ENCODE data around the gene SUCNR1. TPM values are rescaled to one million over a fixed set of nuclear protein-coding genes. Genes with fewer than 3 reads are reported as not detected.
A peak's percentile ranks its signal among the peaks of the same experiment; 100 is the strongest.

Gene SUCNR1
- polyA plus RNA-seq (2013), result 0.07 and 0.08 TPM in 2 replicates

- no peaks in the 10 kb centered on the region for H3K9me3 ChIP-seq (ENCODE audit: insufficient read depth, low read depth, low read length)
- H2BK120ac ChIP-seq (ENCODE audit: insufficient read depth, low read length, poor library complexity), result no peak within 1 kb of the TSS
- no peak within 1 kb of the TSS for H3K18ac ChIP-seq (ENCODE audit: low read length)
- H3K4me2 ChIP-seq (ENCODE audit: low read length), result no peak within 1 kb of the TSS
- H2AFZ ChIP-seq (ENCODE audit: insufficient read depth, low read length, poor library complexity), result no peak within 1 kb of the TSS
- no peak within 1 kb of the TSS for H2BK5ac ChIP-seq (ENCODE audit: low read depth, low read length, poor library complexity)
- no peak within 1 kb of the TSS for H3K4ac ChIP-seq (ENCODE audit: low read depth, low read length)
- no peaks in the 10 kb centered on the region for H3K4me1 ChIP-seq (ENCODE audit: control insufficient read depth in 1 of 2, insufficient read depth in 2 of 2, low read length in 2 of 2)
- no peak for DNase-seq
- no peak within 1 kb of the TSS for H2BK12ac ChIP-seq (ENCODE audit: low read length)
- H3K27ac ChIP-seq (ENCODE audit: low read depth, low read length), result no peak within 1 kb of the TSS
- no peaks in the 10 kb centered on the region for H3K27me3 ChIP-seq (ENCODE audit: insufficient read depth, low read length)
- H3K36me3 ChIP-seq (ENCODE audit: control insufficient read depth in 1 of 2, insufficient read depth in 2 of 2, low read length in 2 of 2), result no peaks in the 10 kb centered on the region
- no peak within 1 kb of the TSS for H4K91ac ChIP-seq (ENCODE audit: low read depth, low read length)
- H4K8ac ChIP-seq (ENCODE audit: low read depth, low read length), result no peak within 1 kb of the TSS
- H2AK5ac ChIP-seq (ENCODE audit: low read length), result no peak within 1 kb of the TSS
- no peak within 1 kb of the TSS for H3K9ac ChIP-seq (ENCODE audit: low read length)
- no peak within 1 kb of the TSS for H3K23ac ChIP-seq (ENCODE audit: low read length)
- H3K4me3 ChIP-seq (ENCODE audit: low read depth, low read length), result no peak within 1 kb of the TSS
- no peaks in the 10 kb centered on the region for H3K79me1 ChIP-seq (ENCODE audit: low read length)
- no peak within 1 kb of the TSS for H4K12ac ChIP-seq (ENCODE audit: low read depth, low read length)
- H3K79me2 ChIP-seq (ENCODE audit: control insufficient read depth, insufficient read depth, low read length, poor library complexity), result no peaks in the 10 kb centered on the region
- H3K14ac ChIP-seq (ENCODE audit: low read length), result no peak within 1 kb of the TSS
Measured at GRCh38 chr3:151873398-151873797, at the start of gene SUCNR1. Gene SUCNR1, plus strand, starts transcription at chr3:151873643. Its CDS starts 6,250 bp downstream, at chr3:151879893.

GRCh38 chr3:151827816-151828215, 45.6 kb upstream of the SUCNR1 start:
- DNase-seq, result no peak
- Histone ChIP-seq H3K79me2 (ENCODE audit: control insufficient read depth, insufficient read depth, low read length, poor library complexity) (no peaks in the 10 kb centered on the region), H4K12ac (ENCODE audit: low read depth, low read length) (no peak overlapping the region), H2BK5ac (ENCODE audit: low read depth, low read length, poor library complexity) (no peak overlapping the region), H3K36me3 (ENCODE audit: control insufficient read depth in 1 of 2, insufficient read depth in 2 of 2, low read length in 2 of 2) (no peaks in the 10 kb centered on the region), H3K23ac (ENCODE audit: low read length) (no peak overlapping the region), H3K14ac (ENCODE audit: low read length) (no peak overlapping the region), H3K4me3 (ENCODE audit: low read depth, low read length) (no peak overlapping the region), H3K27ac (ENCODE audit: low read depth, low read length) (no peak overlapping the region), H2AK5ac (ENCODE audit: low read length) (no peak overlapping the region), H3K18ac (ENCODE audit: low read length) (no peak overlapping the region), H3K9ac (ENCODE audit: low read length) (no peak overlapping the region), H3K4me1 (ENCODE audit: control insufficient read depth in 1 of 2, insufficient read depth in 2 of 2, low read length in 2 of 2) (no peaks in the 10 kb centered on the region), H3K9me3 (ENCODE audit: insufficient read depth, low read depth, low read length) (no peaks in the 10 kb centered on the region), H3K79me1 (ENCODE audit: low read length) (no peaks in the 10 kb centered on the region), H2AFZ (ENCODE audit: insufficient read depth, low read length, poor library complexity) (no peak overlapping the region), H3K4ac (ENCODE audit: low read depth, low read length) (no peak overlapping the region), H3K27me3 (ENCODE audit: insufficient read depth, low read length) (no peaks in the 10 kb centered on the region), H4K91ac (ENCODE audit: low read depth, low read length) (no peak overlapping the region), H2BK12ac (ENCODE audit: low read length) (no peak overlapping the region), H4K8ac (ENCODE audit: low read depth, low read length) (no peak overlapping the region), H3K4me2 (ENCODE audit: low read length) (no peak overlapping the region), H2BK120ac (ENCODE audit: insufficient read depth, low read length, poor library complexity) (no peak overlapping the region)
- WGBS (ENCODE audit: extremely low coverage, insufficient coverage, insufficient read length), result no CpG with 5 or more reads among the region's 3 CpGs

GRCh38 chr3:151835751-151836525, 37.5 kb upstream of the SUCNR1 start:
- Histone ChIP-seq H4K91ac (ENCODE audit: low read depth, low read length) (no peak overlapping the region), H2AFZ (ENCODE audit: insufficient read depth, low read length, poor library complexity) (peak overlapping the region; percentile 45), H3K4me2 (ENCODE audit: low read length) (no peak overlapping the region), H3K9ac (ENCODE audit: low read length) (no peak overlapping the region), H3K18ac (ENCODE audit: low read length) (no peak overlapping the region), H3K27me3 (ENCODE audit: insufficient read depth, low read length) (no peaks in the 10 kb centered on the region), H2BK120ac (ENCODE audit: insufficient read depth, low read length, poor library complexity) (peak overlapping the region; percentile 24), H4K12ac (ENCODE audit: low read depth, low read length) (no peak overlapping the region), H3K79me2 (ENCODE audit: control insufficient read depth, insufficient read depth, low read length, poor library complexity) (no peaks in the 10 kb centered on the region), H4K8ac (ENCODE audit: low read depth, low read length) (peak overlapping the region; percentile 43), H3K23ac (ENCODE audit: low read length) (no peak overlapping the region), H3K4me3 (ENCODE audit: low read depth, low read length) (no peak overlapping the region), H2BK12ac (ENCODE audit: low read length) (peak overlapping the region; percentile 89), H3K79me1 (ENCODE audit: low read length) (peaks cover 2% of the 10 kb centered on the region), H3K4ac (ENCODE audit: low read depth, low read length) (no peak overlapping the region), H2AK5ac (ENCODE audit: low read length) (no peak overlapping the region), H3K14ac (ENCODE audit: low read length) (peak overlapping the region; percentile 32), H3K4me1 (ENCODE audit: control insufficient read depth in 1 of 2, insufficient read depth in 2 of 2, low read length in 2 of 2) (peaks cover 2 to 3% of the 10 kb centered on the region in 2 experiments), H2BK5ac (ENCODE audit: low read depth, low read length, poor library complexity) (no peak overlapping the region), H3K27ac (ENCODE audit: low read depth, low read length) (no peak overlapping the region), H3K9me3 (ENCODE audit: insufficient read depth, low read depth, low read length) (no peaks in the 10 kb centered on the region), H3K36me3 (ENCODE audit: control insufficient read depth in 1 of 2, insufficient read depth in 2 of 2, low read length in 2 of 2) (no peaks in the 10 kb centered on the region)
- DNase-seq, result no peak
- no CpG with 5 or more reads among the region's 5 CpGs for WGBS (ENCODE audit: extremely low coverage, insufficient coverage, insufficient read length)

GRCh38 chr3:151837057-151837456, 36.4 kb upstream of the SUCNR1 start:
- Histone ChIP-seq H3K18ac (ENCODE audit: low read length) (no peak overlapping the region), H4K12ac (ENCODE audit: low read depth, low read length) (no peak overlapping the region), H3K9ac (ENCODE audit: low read length) (no peak overlapping the region), H3K79me1 (ENCODE audit: low read length) (peaks cover 2% of the 10 kb centered on the region), H2AK5ac (ENCODE audit: low read length) (no peak overlapping the region), H2BK120ac (ENCODE audit: insufficient read depth, low read length, poor library complexity) (no peak overlapping the region), H3K4me2 (ENCODE audit: low read length) (no peak overlapping the region), H3K9me3 (ENCODE audit: insufficient read depth, low read depth, low read length) (no peaks in the 10 kb centered on the region), H3K79me2 (ENCODE audit: control insufficient read depth, insufficient read depth, low read length, poor library complexity) (no peaks in the 10 kb centered on the region), H4K8ac (ENCODE audit: low read depth, low read length) (no peak overlapping the region), H3K27ac (ENCODE audit: low read depth, low read length) (peak overlapping the region; percentile 32), H3K4ac (ENCODE audit: low read depth, low read length) (no peak overlapping the region), H2AFZ (ENCODE audit: insufficient read depth, low read length, poor library complexity) (no peak overlapping the region), H3K23ac (ENCODE audit: low read length) (no peak overlapping the region), H3K27me3 (ENCODE audit: insufficient read depth, low read length) (no peaks in the 10 kb centered on the region), H3K4me1 (ENCODE audit: control insufficient read depth in 1 of 2, insufficient read depth in 2 of 2, low read length in 2 of 2) (peaks cover 2 to 3% of the 10 kb centered on the region in 2 experiments), H2BK5ac (ENCODE audit: low read depth, low read length, poor library complexity) (no peak overlapping the region), H4K91ac (ENCODE audit: low read depth, low read length) (no peak overlapping the region), H3K4me3 (ENCODE audit: low read depth, low read length) (no peak overlapping the region), H2BK12ac (ENCODE audit: low read length) (no peak overlapping the region), H3K36me3 (ENCODE audit: control insufficient read depth in 1 of 2, insufficient read depth in 2 of 2, low read length in 2 of 2) (no peaks in the 10 kb centered on the region), H3K14ac (ENCODE audit: low read length) (no peak overlapping the region)
- peak; percentile 81 to 94 for DNase-seq
- no CpG with 5 or more reads among the region's 4 CpGs for WGBS (ENCODE audit: extremely low coverage, insufficient coverage, insufficient read length)

All from trophoblast cell (in vitro differentiated cells and primary cell).